Ishikawa (cell line): ENCODE data around the gene L2HGDH.

ENCODE experiments used
- CREB1 ChIP-seq: IDR thresholded peaks from 2 replicates; pipeline ENCODE4 v1.6.1; 2012; ENCODE audit warnings: low read depth
- NFIC ChIP-seq: IDR thresholded peaks from 2 replicates; pipeline ENCODE4 v1.6.1; 2012
- TAF1 ChIP-seq: IDR thresholded peaks from 2 replicates; pipeline ENCODE4 v1.6.1; 2012; ENCODE audit warnings: low read depth, mild to moderate bottlenecking
- YY1 ChIP-seq: IDR thresholded peaks from 2 replicates; pipeline ENCODE4 v1.6.1; 2012; ENCODE audit warnings: low read depth
- TF ChIP-seq, protein P1 (sequence below): IDR thresholded peaks from 2 replicates; pipeline ENCODE4 v1.6.1; 2012; ENCODE audit warnings: low read depth, mild to moderate bottlenecking

DNA sequence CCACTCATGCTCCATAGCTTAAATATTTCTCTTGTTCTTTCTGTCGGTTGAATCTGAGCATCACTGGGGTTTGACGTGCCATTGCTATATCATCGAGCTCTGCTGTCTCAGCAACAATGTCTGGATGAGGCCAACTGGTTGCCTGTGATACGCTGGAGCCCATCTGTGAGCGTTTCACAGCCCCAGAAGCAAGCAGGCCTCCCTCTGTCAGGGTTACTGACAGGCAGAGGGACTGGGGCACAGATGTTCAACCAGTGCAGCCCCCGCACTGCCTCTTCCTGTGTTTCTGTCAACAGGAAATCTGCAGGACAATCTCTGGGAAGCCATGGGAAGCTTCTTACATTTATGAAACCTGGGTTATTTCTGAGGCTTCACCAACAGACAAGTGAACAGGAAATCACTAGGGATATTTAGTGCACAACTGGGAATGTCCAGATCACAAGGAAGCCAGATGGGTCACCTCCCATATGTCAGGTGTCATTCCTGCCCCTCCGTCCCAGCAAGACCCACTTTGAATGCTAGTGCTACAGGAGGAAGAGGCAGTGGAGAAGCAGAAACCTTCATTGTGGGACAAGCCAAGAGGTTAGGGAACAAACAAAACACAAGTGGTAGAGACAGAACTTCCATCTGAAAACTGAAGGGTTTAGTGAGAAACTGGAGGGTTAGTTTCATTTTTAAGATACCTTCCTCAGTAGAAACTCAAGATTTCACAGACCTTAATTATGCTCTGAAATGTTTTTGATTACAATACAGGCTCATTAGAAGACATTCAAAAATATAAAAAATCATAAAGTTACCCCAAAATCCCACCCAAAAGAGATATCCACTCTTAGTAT, 24.2 kb upstream of the L2HGDH start:
- TF ChIP-seq YY1 (no peak), TAF1 (no peak), CREB1 (no peak), NFIC (no peak)
- TF ChIP-seq, protein P1, sequence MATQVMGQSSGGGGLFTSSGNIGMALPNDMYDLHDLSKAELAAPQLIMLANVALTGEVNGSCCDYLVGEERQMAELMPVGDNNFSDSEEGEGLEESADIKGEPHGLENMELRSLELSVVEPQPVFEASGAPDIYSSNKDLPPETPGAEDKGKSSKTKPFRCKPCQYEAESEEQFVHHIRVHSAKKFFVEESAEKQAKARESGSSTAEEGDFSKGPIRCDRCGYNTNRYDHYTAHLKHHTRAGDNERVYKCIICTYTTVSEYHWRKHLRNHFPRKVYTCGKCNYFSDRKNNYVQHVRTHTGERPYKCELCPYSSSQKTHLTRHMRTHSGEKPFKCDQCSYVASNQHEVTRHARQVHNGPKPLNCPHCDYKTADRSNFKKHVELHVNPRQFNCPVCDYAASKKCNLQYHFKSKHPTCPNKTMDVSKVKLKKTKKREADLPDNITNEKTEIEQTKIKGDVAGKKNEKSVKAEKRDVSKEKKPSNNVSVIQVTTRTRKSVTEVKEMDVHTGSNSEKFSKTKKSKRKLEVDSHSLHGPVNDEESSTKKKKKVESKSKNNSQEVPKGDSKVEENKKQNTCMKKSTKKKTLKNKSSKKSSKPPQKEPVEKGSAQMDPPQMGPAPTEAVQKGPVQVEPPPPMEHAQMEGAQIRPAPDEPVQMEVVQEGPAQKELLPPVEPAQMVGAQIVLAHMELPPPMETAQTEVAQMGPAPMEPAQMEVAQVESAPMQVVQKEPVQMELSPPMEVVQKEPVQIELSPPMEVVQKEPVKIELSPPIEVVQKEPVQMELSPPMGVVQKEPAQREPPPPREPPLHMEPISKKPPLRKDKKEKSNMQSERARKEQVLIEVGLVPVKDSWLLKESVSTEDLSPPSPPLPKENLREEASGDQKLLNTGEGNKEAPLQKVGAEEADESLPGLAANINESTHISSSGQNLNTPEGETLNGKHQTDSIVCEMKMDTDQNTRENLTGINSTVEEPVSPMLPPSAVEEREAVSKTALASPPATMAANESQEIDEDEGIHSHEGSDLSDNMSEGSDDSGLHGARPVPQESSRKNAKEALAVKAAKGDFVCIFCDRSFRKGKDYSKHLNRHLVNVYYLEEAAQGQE, result no peak
